Activated naive CD8-positive, alpha-beta T cell treated with anti-CD3 and anti-CD28 coated beads, Interleukin-2, amount 10 ng/mL, durations not matched to agents 7 days and 5 days (primary cell): ENCODE results near the gene COX8A. TPM values are rescaled to one million over a fixed set of nuclear protein-coding genes. Genes with fewer than 3 reads are reported as not detected.

Experiments
- ATAC-seq: fragments of 150-1000 bp; cut with Tn5 transposase; one replicate; pipeline ENCODE4 v1.10.0; 2021; ENCODE audit warnings: low read depth, moderate library complexity
- POLR2A ChIA-PET: fragments of 350-600 bp; sonication (Branson Sonifier 250); formaldehyde crosslinking; loops from one replicate; lab custom pipeline; 2021; ENCODE audit warnings: antibody characterized with exemption; lab: Charles Lee
- DNase-seq: peaks from one replicate; pipeline ENCODE4 v3.0.0; 2021
- H3K27ac Mint-ChIP-seq: one replicate; pipeline ENCODE4 v1.8.0; 2022; ENCODE audit warnings: mild to moderate bottlenecking, mixed read lengths
- H3K27me3 Mint-ChIP-seq: one replicate; pipeline ENCODE4 v1.8.0; 2022; ENCODE audit warnings: mild to moderate bottlenecking, moderate library complexity, mixed read lengths
- H3K36me3 Mint-ChIP-seq: one replicate; pipeline ENCODE4 v1.8.0; 2021; ENCODE audit warnings: mild to moderate bottlenecking, mixed read lengths
- H3K4me1 Mint-ChIP-seq: one replicate; pipeline ENCODE4 v1.8.0; 2021; ENCODE audit warnings: mixed read lengths
- H3K4me3 Mint-ChIP-seq: one replicate; pipeline ENCODE4 v1.8.0; 2022; ENCODE audit warnings: mild to moderate bottlenecking, moderate library complexity, mixed read lengths
- H3K9me3 Mint-ChIP-seq: one replicate; pipeline ENCODE4 v1.8.0; 2021; ENCODE audit warnings: mixed read lengths
- total RNA-seq, 2 experiments: library from RNA; stranded (reverse); gene quantifications; one replicate each; pipeline ENCODE4 v1.2.3, GENCODE V29; 2021

Gene COX8A
- total RNA-seq, 2 experiments from 2014 or later, result 379 to 420 TPM

GRCh38 chr11:64009710-64010109 is 35.3 kb downstream of the COX8A start:
- POLR2A ChIA-PET, result no interaction called here
- peaks cover 13% of the 10 kb centered on the region for H3K9me3 Mint-ChIP-seq
- H3K27ac Mint-ChIP-seq, result no peak overlapping the region
- peaks cover 23% of the 10 kb centered on the region for H3K27me3 Mint-ChIP-seq
- ATAC-seq (no peak), DNase-seq (no peak)
- peaks cover 5% of the 10 kb centered on the region for H3K4me1 Mint-ChIP-seq
- H3K36me3 Mint-ChIP-seq, result peaks cover 10% of the 10 kb centered on the region
- no peak overlapping the region for H3K4me3 Mint-ChIP-seq

- H3K36me3 Mint-ChIP-seq, result peaks cover 10% of the 10 kb centered on the region
- no peak for ATAC-seq
- peaks cover 5% of the 10 kb centered on the region for H3K4me1 Mint-ChIP-seq
- peaks cover 13% of the 10 kb centered on the region for H3K9me3 Mint-ChIP-seq
- H3K27ac Mint-ChIP-seq, result no peak overlapping the region
- H3K4me3 Mint-ChIP-seq, result no peak overlapping the region
- POLR2A ChIA-PET, result no interaction called here
- peaks cover 23% of the 10 kb centered on the region for H3K27me3 Mint-ChIP-seq
- DNase-seq, result no peak
Observed at GRCh38 chr11:64010783-64011182, 36.4 kb downstream of the COX8A start.

DNA sequence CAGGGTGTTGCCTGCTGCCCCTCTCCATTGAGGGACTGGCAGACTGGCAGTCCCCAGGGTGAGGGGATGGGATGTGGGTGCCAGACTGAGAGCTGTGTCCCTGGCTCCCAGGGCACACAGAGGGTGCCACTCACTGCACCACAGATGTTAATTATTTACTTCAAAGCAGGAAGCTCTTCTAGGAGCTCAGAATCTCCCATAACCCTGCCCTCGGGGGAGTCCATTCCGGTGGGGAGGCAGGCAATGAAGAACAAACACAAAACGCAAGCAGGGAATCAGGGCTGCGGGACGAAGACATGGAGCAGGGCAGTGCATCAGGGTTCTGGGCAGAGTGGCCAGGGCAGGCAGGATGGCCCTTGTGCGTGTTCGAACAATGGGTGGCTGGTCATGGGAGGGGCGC is 37.0 kb downstream of the COX8A start:
- Mint-ChIP-seq H3K27ac (no peak overlapping the region), H3K9me3 (peaks cover 13% of the 10 kb centered on the region), H3K4me1 (peaks cover 5% of the 10 kb centered on the region), H3K36me3 (peaks cover 10% of the 10 kb centered on the region), H3K4me3 (no peak overlapping the region), H3K27me3 (peaks cover 21% of the 10 kb centered on the region)
- ATAC-seq (no peak), DNase-seq (no peak)
- POLR2A ChIA-PET, result no interaction called here

DNA sequence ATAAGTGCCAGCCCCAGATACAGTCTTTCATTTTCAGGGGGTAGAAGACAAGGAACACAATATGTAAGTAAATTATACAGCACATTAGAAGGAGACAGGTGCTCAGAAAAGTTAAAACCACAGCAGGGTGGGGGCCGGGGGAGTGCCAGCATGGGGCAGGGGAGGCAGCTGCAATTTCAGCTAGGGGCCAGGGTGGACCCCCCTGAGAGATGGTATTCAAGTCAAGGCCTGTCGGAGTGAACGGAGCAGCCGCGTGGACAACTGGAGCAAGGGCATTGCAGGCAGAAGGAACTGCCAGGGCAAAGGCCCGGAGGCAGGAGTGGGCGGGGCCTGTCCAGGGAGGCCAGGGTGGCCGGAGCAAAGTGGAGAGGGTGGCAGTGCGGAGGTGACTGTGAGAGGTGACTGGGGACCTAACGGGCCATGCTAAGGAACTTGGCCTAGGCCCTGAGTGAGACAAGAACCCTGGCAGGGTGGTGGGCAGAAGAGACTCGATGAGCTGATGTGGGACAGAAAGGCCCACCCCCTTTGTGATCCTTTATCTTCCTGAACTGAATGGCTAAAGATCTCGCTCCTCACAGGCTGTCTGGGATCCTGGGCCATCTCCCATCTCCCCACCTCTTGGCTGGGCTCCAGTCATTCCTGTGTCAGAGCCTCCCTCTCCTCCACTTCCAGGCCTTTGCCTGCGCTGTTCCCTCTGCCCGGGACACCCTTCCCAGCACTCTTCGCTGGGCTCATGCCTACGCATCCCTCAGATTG is 38.9 kb downstream of the COX8A start:
- ATAC-seq (no peak), DNase-seq (no peak)
- H3K27me3 Mint-ChIP-seq, result peaks cover 1% of the 10 kb centered on the region
- H3K27ac Mint-ChIP-seq, result no peak overlapping the region
- H3K9me3 Mint-ChIP-seq, result peaks cover 13% of the 10 kb centered on the region
- POLR2A ChIA-PET, result no interaction called here
- H3K4me1 Mint-ChIP-seq, result no peaks in the 10 kb centered on the region
- H3K36me3 Mint-ChIP-seq, result peaks cover 6% of the 10 kb centered on the region
- no peak overlapping the region for H3K4me3 Mint-ChIP-seq

GRCh38 chr11:64014356-64014755 is 39.9 kb downstream of the COX8A start:
- DNase-seq, result no peak
- Mint-ChIP-seq H3K4me3 (no peak overlapping the region), H3K27ac (no peak overlapping the region), H3K9me3 (peaks cover 13% of the 10 kb centered on the region), H3K27me3 (no peaks in the 10 kb centered on the region), H3K36me3 (peaks cover 6% of the 10 kb centered on the region), H3K4me1 (no peaks in the 10 kb centered on the region)
- POLR2A ChIA-PET, result no interaction called here
- no peak for ATAC-seq

- Mint-ChIP-seq H3K9me3 (peaks cover 7% of the 10 kb centered on the region), H3K36me3 (peaks cover 4% of the 10 kb centered on the region), H3K4me3 (no peak overlapping the region), H3K27ac (no peak overlapping the region), H3K4me1 (no peaks in the 10 kb centered on the region), H3K27me3 (no peaks in the 10 kb centered on the region)
- ATAC-seq (no peak), DNase-seq (no peak)
- POLR2A ChIA-PET, result no interaction called here
Observed at GRCh38 chr11:64015510-64015909, 41.1 kb downstream of the COX8A start.

DNA sequence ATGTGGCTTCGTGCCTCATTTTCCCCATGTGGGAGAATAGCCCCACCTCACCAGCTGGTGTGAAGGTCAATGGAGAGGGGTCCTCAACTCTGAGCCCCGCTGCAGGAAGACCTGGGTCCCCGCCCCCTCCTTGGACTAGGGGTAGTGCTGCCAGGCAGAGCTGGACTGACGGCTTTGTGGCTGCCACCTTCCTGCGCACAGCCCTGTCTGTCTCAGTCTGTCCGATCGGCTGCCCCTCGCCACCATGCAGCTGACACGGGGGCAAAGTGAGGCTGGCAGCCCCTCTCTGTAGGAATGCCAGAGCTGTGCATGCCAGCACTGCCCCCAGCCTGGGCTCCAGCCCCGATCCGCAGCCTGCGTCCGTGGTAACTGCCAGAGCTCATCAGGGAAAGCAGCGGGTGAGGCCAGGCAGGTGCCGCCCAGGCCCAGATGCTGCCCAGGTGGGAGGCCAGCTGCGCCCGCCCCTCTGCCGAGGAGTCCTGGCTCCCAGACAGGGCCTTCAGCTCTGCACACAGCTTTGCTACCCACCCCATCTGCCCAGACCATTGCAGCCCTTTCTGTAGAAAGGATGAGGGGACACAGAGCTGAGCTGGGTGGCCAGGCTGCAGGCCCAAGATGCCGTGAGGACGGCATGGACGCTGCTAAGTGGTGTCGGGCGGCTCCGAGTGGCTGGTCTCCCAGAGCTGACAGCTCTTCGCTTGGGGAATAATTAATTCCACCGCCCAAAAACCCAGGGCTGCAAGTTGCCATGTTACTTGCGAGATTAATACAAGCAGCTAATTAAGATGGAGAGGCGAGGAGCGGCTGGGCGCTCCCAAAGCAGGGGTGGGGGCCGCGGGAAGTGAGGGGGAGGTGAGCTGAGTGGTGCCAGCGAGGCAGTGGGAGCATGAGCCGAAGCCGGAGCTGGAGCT is 41.8 kb downstream of the COX8A start:
- H3K27ac Mint-ChIP-seq, result no peak overlapping the region
- H3K4me1 Mint-ChIP-seq, result no peaks in the 10 kb centered on the region
- POLR2A ChIA-PET, result no interaction called here
- H3K9me3 Mint-ChIP-seq, result peaks cover under 1% of the 10 kb centered on the region
- no peaks in the 10 kb centered on the region for H3K36me3 Mint-ChIP-seq
- no peak overlapping the region for H3K4me3 Mint-ChIP-seq
- H3K27me3 Mint-ChIP-seq, result no peaks in the 10 kb centered on the region
- DNase-seq (no peak), ATAC-seq (no peak)

- no peak overlapping the region for H3K4me3 Mint-ChIP-seq
- no peak overlapping the region for H3K27ac Mint-ChIP-seq
- H3K4me1 Mint-ChIP-seq, result no peaks in the 10 kb centered on the region
- H3K9me3 Mint-ChIP-seq, result no peaks in the 10 kb centered on the region
- POLR2A ChIA-PET, result no interaction called here
- DNase-seq, result no peak
- no peak for ATAC-seq
- H3K27me3 Mint-ChIP-seq, result no peaks in the 10 kb centered on the region
- no peaks in the 10 kb centered on the region for H3K36me3 Mint-ChIP-seq
Observed at GRCh38 chr11:64017945-64018224, 43.5 kb downstream of the COX8A start.

- no peak for ATAC-seq
- no peaks in the 10 kb centered on the region for H3K4me1 Mint-ChIP-seq
- no peak overlapping the region for H3K27ac Mint-ChIP-seq
- H3K9me3 Mint-ChIP-seq, result no peaks in the 10 kb centered on the region
- POLR2A ChIA-PET, result no interaction called here
- H3K4me3 Mint-ChIP-seq, result no peak overlapping the region
- no peak for DNase-seq
- H3K27me3 Mint-ChIP-seq, result no peaks in the 10 kb centered on the region
- no peaks in the 10 kb centered on the region for H3K36me3 Mint-ChIP-seq
Observed at GRCh38 chr11:64018310-64018709, 43.9 kb downstream of the COX8A start.

DNA sequence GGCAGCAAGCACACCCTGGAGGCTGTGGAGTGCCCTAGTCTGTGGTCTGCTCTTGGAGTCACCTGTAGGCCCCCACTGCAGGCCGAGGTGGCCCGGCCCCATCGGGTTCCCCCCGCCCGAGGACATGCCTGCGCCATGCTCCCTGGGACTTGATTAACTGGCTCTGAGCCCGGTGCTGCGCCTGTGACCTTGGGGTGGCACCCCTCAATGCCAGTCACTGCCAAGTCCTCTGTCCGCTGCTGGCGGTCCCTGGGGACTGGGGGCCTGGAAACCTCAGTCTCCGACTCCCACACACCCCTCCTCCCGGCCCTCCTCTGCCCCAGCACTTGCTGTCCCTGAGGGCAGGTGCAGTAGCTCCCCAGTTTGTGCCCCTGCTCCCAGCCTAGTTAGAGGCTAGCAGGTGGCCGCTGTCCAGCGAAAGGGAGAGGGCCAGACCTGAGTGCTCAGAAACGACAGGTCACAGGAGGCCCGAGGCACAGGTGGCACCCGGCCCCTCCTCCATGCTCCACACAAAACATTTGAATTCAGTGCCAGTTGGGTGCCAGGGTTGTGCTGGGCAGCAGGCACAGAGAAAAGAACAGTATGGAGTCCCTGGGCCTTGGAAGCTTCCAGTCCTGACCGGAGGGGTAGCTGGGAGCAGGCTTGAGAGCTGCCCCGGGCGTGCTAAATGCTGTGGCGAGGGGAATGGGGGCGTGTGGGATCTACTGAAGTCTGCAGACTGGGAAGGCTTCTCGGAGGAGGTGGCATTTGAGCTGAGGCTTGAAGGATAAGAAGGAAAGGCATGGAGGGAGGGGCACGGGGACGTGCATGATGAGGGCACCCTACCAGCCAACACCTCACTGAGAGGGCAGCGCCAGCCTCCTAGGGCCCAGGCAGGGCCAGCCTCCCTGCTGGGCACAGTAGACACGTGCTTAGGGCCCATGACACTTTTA is 45.0 kb downstream of the COX8A start:
- H3K4me3 Mint-ChIP-seq, result no peak overlapping the region
- H3K4me1 Mint-ChIP-seq, result no peaks in the 10 kb centered on the region
- H3K27ac Mint-ChIP-seq, result no peak overlapping the region
- no peaks in the 10 kb centered on the region for H3K27me3 Mint-ChIP-seq
- ATAC-seq, result no peak
- H3K9me3 Mint-ChIP-seq, result no peaks in the 10 kb centered on the region
- POLR2A ChIA-PET, result no interaction called here
- H3K36me3 Mint-ChIP-seq, result no peaks in the 10 kb centered on the region
- no peak for DNase-seq

DNA sequence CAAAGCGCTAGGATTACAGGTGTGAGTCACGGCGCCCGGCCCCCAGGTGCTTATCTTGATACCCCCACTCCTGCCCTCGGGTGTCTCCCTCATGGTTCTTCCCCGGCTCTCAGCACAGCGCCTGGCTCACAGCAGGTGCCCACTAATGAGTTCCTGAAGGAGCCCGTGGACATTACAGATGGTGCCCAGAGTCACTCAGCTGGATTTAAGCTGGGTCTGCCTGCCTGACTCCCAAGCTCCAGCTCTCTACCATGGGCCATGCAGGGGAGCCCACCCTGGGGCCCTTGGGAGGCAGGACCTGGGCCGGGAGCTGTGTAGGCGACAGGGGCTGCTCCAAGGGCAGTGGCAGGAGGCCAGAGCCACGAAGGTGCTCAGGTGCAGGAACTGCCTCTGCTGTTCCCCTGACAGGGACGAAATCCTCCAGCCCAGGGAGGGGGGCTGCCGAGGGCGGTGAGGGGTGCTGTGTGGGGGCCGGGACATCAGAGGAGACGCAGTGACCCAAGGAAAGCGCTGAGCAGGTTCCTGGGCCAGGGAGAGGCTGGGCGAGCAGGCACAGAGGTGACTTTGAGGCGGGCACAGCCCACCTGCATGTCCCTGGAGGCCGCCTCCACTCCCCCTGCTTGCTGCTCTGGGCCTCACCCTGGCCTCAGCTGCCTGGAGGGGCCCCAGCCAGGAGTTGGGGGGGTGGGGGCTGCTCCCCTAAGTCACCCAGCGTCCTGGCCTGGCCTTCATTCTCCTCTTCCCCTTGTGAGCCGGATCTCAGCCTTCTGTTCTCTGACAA is 46.7 kb downstream of the COX8A start:
- H3K36me3 Mint-ChIP-seq, result no peaks in the 10 kb centered on the region
- POLR2A ChIA-PET, result no interaction called here

DNA sequence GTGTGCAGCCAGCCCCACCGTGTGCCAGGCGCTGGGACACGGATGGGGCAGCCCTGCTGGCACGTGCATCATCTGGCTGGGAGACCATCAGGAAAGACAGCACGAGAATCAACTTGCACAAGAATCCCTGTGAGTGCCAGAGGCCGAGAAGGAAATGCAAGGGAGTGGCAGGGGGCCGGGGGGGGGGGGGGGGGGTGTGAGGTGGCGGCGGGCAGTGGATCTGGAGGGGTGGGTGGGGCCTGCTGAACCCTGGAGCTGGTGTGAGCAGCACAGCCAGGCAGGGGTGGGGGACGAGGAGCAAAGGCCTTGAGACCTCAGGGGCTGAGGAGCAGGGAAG is 47.3 kb downstream of the COX8A start:
- POLR2A ChIA-PET, result no interaction called here
- H3K27ac Mint-ChIP-seq, result no peak overlapping the region
- no peak overlapping the region for H3K4me3 Mint-ChIP-seq
- H3K9me3 Mint-ChIP-seq, result no peaks in the 10 kb centered on the region
- no peak for DNase-seq
- no peak for ATAC-seq
- H3K36me3 Mint-ChIP-seq, result no peaks in the 10 kb centered on the region
- no peaks in the 10 kb centered on the region for H3K4me1 Mint-ChIP-seq
- no peaks in the 10 kb centered on the region for H3K27me3 Mint-ChIP-seq

More for the DNA sequence above, 46.7 kb downstream of the COX8A start:
- no peaks in the 10 kb centered on the region for H3K9me3 Mint-ChIP-seq
- H3K27me3 Mint-ChIP-seq, result no peaks in the 10 kb centered on the region
- no peak for DNase-seq
- no peak overlapping the region for H3K4me3 Mint-ChIP-seq
- no peak overlapping the region for H3K27ac Mint-ChIP-seq
- ATAC-seq, result no peak
- no peaks in the 10 kb centered on the region for H3K4me1 Mint-ChIP-seq
